Natural killer cell (primary cell): ENCODE data around the gene MTNR1A. TPM values are rescaled to one million over a fixed set of nuclear protein-coding genes. Genes with fewer than 3 reads are reported as not detected.

ENCODE experiments used
- ATAC-seq, 3 donors: fragments of 150-1000 bp in 2 of 3; fragments of 200-7000 bp in 1 of 3; cut with Tn5 transposase; 1 replicate in 1 of 3; 2 replicates in 2 of 3; pipeline ENCODE4 v1.10.0; 2021; ENCODE audit warnings: mild to moderate bottlenecking in 2 of 3, moderate library complexity in 2 of 3
- DNase-seq, 2 donors: peaks; one replicate each; pipeline versions ENCODE4 v3.0.0 to v3.0.0-alpha.2; 2013 to 2021; ENCODE audit warnings: mixed read lengths in 1 of 2
- H3K27ac ChIP-seq: one replicate; pipeline ENCODE4 v1.5.1; 2013; ENCODE audit warnings: mild to moderate bottlenecking, low read length
- H3K27me3 ChIP-seq: one replicate; pipeline ENCODE4 v1.6.1; 2013; ENCODE audit warnings: low read length; ENCODE audit not compliant: control insufficient read depth, insufficient read depth
- H3K36me3 ChIP-seq: one replicate; pipeline ENCODE4 v1.6.1; 2013; ENCODE audit warnings: low read length; ENCODE audit not compliant: control insufficient read depth, insufficient read depth
- H3K4me1 ChIP-seq: one replicate; pipeline ENCODE4 v1.6.1; 2013; ENCODE audit warnings: low read length; ENCODE audit not compliant: control insufficient read depth, insufficient read depth
- H3K4me3 ChIP-seq: one replicate; pipeline ENCODE4 v1.5.1; 2013; ENCODE audit warnings: low read length
- H3K9me3 ChIP-seq: one replicate; pipeline ENCODE4 v1.6.1; 2013; ENCODE audit warnings: low read length; ENCODE audit not compliant: control insufficient read depth, insufficient read depth
- H3K27ac Mint-ChIP-seq, 2 donors: one replicate each; pipeline ENCODE4 v1.8.0; 2022; ENCODE audit warnings: mild to moderate bottlenecking in 2 of 2, mixed read lengths in 2 of 2, moderate library complexity in 1 of 2
- H3K27me3 Mint-ChIP-seq, 2 donors: one replicate each; pipeline ENCODE4 v1.8.0; 2022; ENCODE audit warnings: low read depth in 2 of 2, mixed read lengths in 2 of 2
- H3K36me3 Mint-ChIP-seq: one replicate; pipeline ENCODE4 v1.8.0; 2022; ENCODE audit warnings: mixed read lengths
- H3K4me1 Mint-ChIP-seq, 2 donors: one replicate each; pipeline ENCODE4 v1.8.0; 2022; ENCODE audit warnings: mixed read lengths in 2 of 2
- H3K4me3 Mint-ChIP-seq: one replicate; pipeline ENCODE4 v1.8.0; 2022; ENCODE audit warnings: mild to moderate bottlenecking, moderate library complexity, mixed read lengths
- H3K9me3 Mint-ChIP-seq, 2 donors: one replicate each; pipeline ENCODE4 v1.8.0; 2022; ENCODE audit warnings: mixed read lengths in 2 of 2
- WGBS: methylation state at CpG from one replicate; pipeline ENCODE4 v1.1.7; 2013; ENCODE audit warnings: missing lambda C conversion rate; ENCODE audit not compliant: insufficient coverage; 5-methylcytosine and 5-hydroxymethylcytosine counted together
- intact Hi-C: fragments of 100-400 bp; cut with micrococcal nuclease; formaldehyde crosslinking; loops from one replicate; pipeline ENCODE4 v1.14.2; 2022
- total RNA-seq, 4 donors: library from RNA; stranded (reverse); fragments of 120-200 nt in 1 of 4; gene quantifications; one replicate each; pipeline versions ENCODE4 v1.2.3 to v1.2.4, GENCODE V29; 2013 to 2022
- TF ChIP-seq, protein P1 (sequence below): fragments of 200-600 bp; IDR thresholded peaks from one replicate; pipeline ENCODE4 v1.8.0; 2022; ENCODE audit warnings: antibody characterized with exemption

MTNR1A gene
- total RNA-seq, 3 donors from 2014 or later (not counting 1 experiment from before 2014, with no cell fraction given) = not detected

- Histone ChIP-seq H3K36me3 (no peaks in the 10 kb centered on the region), H3K27ac (no peak overlapping the region), H3K9me3 (no peaks in the 10 kb centered on the region), H3K27me3 (no peaks in the 10 kb centered on the region), H3K4me3 (no peak overlapping the region), H3K4me1 (no peaks in the 10 kb centered on the region)
- Mint-ChIP-seq H3K27ac (no peak overlapping the region), H3K9me3 (peaks cover 0 to 2% of the 10 kb centered on the region in 2 donors), H3K4me3 (no peak overlapping the region), H3K36me3 (no peaks in the 10 kb centered on the region), H3K4me1 (no peaks in the 10 kb centered on the region), H3K27me3 (peaks cover 0 to 2% of the 10 kb centered on the region in 2 donors)
- 86% methylated on average over 9 of the region's 10 CpGs for WGBS
- TF ChIP-seq, protein P1, sequence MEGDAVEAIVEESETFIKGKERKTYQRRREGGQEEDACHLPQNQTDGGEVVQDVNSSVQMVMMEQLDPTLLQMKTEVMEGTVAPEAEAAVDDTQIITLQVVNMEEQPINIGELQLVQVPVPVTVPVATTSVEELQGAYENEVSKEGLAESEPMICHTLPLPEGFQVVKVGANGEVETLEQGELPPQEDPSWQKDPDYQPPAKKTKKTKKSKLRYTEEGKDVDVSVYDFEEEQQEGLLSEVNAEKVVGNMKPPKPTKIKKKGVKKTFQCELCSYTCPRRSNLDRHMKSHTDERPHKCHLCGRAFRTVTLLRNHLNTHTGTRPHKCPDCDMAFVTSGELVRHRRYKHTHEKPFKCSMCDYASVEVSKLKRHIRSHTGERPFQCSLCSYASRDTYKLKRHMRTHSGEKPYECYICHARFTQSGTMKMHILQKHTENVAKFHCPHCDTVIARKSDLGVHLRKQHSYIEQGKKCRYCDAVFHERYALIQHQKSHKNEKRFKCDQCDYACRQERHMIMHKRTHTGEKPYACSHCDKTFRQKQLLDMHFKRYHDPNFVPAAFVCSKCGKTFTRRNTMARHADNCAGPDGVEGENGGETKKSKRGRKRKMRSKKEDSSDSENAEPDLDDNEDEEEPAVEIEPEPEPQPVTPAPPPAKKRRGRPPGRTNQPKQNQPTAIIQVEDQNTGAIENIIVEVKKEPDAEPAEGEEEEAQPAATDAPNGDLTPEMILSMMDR = no peak
- ATAC-seq = no peak
- DNase-seq = no peak
- intact Hi-C loops = no loop called here
Measured at GRCh38 chr4:186569533-186570192, 14.3 kb upstream of the MTNR1A start.

DNA sequence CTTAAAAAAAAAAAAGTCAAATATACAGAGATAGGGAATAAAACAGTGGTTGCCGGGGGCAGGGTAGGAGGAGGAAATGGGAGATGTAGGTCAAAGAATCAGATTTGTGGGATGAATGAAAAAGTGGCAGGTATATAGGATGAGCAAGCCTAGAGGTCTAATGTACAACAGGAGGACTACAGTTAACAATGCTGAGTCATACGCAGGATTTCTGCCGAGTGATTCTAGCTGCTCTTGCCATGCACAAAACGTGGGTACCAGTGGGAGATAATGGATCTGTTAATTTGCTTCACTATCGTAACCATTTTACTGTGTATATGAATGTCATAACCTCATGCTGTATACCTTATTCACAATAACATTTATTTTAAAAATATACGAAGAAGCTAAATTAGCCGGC lies 10.7 kb upstream of the MTNR1A start:
- Mint-ChIP-seq H3K4me3 (no peak overlapping the region), H3K9me3 (peaks cover 4% of the 10 kb centered on the region in 2 donors), H3K27ac (no peak overlapping the region), H3K36me3 (no peaks in the 10 kb centered on the region), H3K27me3 (peaks cover 0 to 2% of the 10 kb centered on the region in 2 donors), H3K4me1 (no peaks in the 10 kb centered on the region)
- Histone ChIP-seq H3K27ac (no peak overlapping the region), H3K27me3 (no peaks in the 10 kb centered on the region), H3K9me3 (no peaks in the 10 kb centered on the region), H3K4me1 (no peaks in the 10 kb centered on the region), H3K4me3 (no peak overlapping the region), H3K36me3 (no peaks in the 10 kb centered on the region)
- 92% methylated on average over 6 of the region's 7 CpGs for WGBS
- TF ChIP-seq, protein P1 = no peak
- intact Hi-C loops = no loop called here
- no peak for DNase-seq
- ATAC-seq = no peak

DNA sequence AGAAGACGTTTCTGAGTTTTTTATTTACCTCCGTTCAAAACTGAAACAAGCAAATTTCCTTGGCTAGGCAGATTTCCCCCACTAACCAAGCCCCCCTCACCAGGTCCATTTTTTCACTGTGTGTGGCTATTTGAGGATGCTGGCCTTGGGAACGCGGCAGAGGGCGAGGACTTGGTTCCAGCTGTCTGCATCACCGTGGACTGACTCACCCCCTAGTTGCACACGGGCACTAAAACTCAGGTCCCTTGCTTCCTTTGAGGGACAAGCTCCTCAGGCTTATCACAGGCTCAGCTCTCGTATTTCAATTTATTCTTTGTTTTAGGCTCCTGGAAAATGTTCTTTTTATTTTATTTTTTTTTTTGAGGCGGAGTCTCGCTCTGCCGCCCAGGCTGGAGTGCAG lies 8.4 kb upstream of the MTNR1A start:
- intact Hi-C loops = no loop called here
- TF ChIP-seq, protein P1 = no peak
- no peaks in the 10 kb centered on the region for H3K9me3 ChIP-seq
- no peaks in the 10 kb centered on the region for H3K27me3 ChIP-seq
- no peaks in the 10 kb centered on the region for H3K4me1 Mint-ChIP-seq
- H3K27me3 Mint-ChIP-seq = no peaks in the 10 kb centered on the region
- H3K36me3 Mint-ChIP-seq = no peaks in the 10 kb centered on the region
- no peaks in the 10 kb centered on the region for H3K4me1 ChIP-seq
- DNase-seq (no peak), ATAC-seq (no peak)
- no peak overlapping the region for H3K27ac Mint-ChIP-seq
- peaks cover 2 to 4% of the 10 kb centered on the region in 2 donors for H3K9me3 Mint-ChIP-seq
- no peak overlapping the region for H3K27ac ChIP-seq
- H3K36me3 ChIP-seq = no peaks in the 10 kb centered on the region
- 86% methylated on average over 11 of the region's 11 CpGs for WGBS
- H3K4me3 Mint-ChIP-seq = no peak overlapping the region
- no peak overlapping the region for H3K4me3 ChIP-seq

DNA sequence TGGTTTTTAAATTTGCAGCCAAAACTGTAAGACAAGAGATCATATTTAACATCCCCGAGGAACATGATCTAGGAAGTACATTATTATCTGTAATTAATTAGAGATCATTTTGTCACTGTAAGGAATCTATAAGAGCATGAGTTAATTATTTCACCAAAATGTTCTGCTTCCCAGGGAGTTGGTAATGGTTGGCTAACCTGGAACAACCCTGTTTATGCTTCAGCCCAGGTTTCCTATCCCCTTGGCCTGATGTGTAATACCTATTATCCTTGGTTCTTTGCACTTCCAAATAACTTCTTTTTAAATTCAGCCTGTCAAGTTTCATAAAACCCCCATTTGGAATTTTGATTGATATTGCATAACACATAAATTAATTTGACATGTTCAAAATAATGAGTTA lies 6.4 kb upstream of the MTNR1A start:
- Mint-ChIP-seq H3K4me3 (no peak overlapping the region), H3K9me3 (peaks cover 2 to 4% of the 10 kb centered on the region in 2 donors), H3K27ac (no peak overlapping the region), H3K27me3 (no peaks in the 10 kb centered on the region), H3K36me3 (no peaks in the 10 kb centered on the region), H3K4me1 (no peaks in the 10 kb centered on the region)
- H3K27ac ChIP-seq = no peak overlapping the region
- intact Hi-C loops = no loop called here
- DNase-seq (no peak), ATAC-seq (no peak)
- no peak overlapping the region for H3K4me3 ChIP-seq
- no peaks in the 10 kb centered on the region for H3K36me3 ChIP-seq
- no peaks in the 10 kb centered on the region for H3K27me3 ChIP-seq
- WGBS = no CpG with 5 or more reads among the region's 1 CpG
- H3K4me1 ChIP-seq = no peaks in the 10 kb centered on the region
- TF ChIP-seq, protein P1 = no peak
- no peaks in the 10 kb centered on the region for H3K9me3 ChIP-seq
